Testis (tissue), 3 donors: ENCODE data around the gene JAM3. TPM values are rescaled to one million over a fixed set of nuclear protein-coding genes. Genes with fewer than 3 reads are reported as not detected.

Experiments used
- DNase-seq: peaks from one replicate; pipeline ENCODE4 v3.0.0-alpha.2; 2019
- H3K27ac ChIP-seq, 2 donors: fragments of 200-600 bp; sonication (generic); one replicate each; pipeline ENCODE4 v1.5.1; 2019
- H3K27me3 ChIP-seq: fragments of 200-600 bp; sonication (generic); one replicate; pipeline ENCODE4 v1.5.1; 2019
- H3K36me3 ChIP-seq: fragments of 200-600 bp; sonication (generic); one replicate; pipeline ENCODE4 v1.5.1; 2017; ENCODE audit warnings: low read depth; ENCODE audit errors: missing control alignments
- H3K4me1 ChIP-seq: fragments of 200-600 bp; sonication (generic); one replicate; pipeline ENCODE4 v1.5.1; 2019
- H3K4me3 ChIP-seq, 2 donors: fragments of 200-600 bp; sonication (generic); one replicate each; pipeline ENCODE4 v1.5.1; 2017 to 2019
- H3K9me3 ChIP-seq: fragments of 200-600 bp; sonication (generic); one replicate; pipeline ENCODE4 v1.5.1; 2017
- CTCF ChIP-seq, 3 experiments: fragments of 450-650 bp in 2 of 3; fragments of 200-600 bp in 1 of 3; sonication (generic) in 1 of 3; IDR thresholded peaks; one replicate each; pipeline ENCODE4 v1.5.1; 2016 to 2019; ENCODE audit warnings: antibody characterized with exemption in 3 of 3, mild to moderate bottlenecking in 2 of 3, moderate library complexity in 1 of 3
- POLR2A ChIP-seq: fragments of 450-650 bp; IDR thresholded peaks from one replicate; pipeline ENCODE4 v1.6.1; 2017; ENCODE audit warnings: antibody characterized with exemption, mild to moderate bottlenecking, moderate library complexity
- WGBS, 2 donors: methylation state at CpG; one replicate each; pipeline ENCODE4 v1.1.5; 2018; 5-methylcytosine and 5-hydroxymethylcytosine counted together
- intact Hi-C: fragments of 100-400 bp; cut with DNase I; formaldehyde crosslinking; loops from one replicate; pipeline ENCODE4 v1.15.1; 2023; ENCODE audit warnings: low total_unique reads
- polyA plus RNA-seq: library from polyadenylated mRNA; stranded (reverse); fragments of 350-450 nt; fragmentation: Illumina TruSeq; extraction: RNeasy Lipid Tissue Mini Kit (QIAGEN cat#74804); gene quantifications from one replicate; pipeline ENCODE4 v1.2.3, GENCODE V29; 2014; ENCODE audit warnings: low read depth, low replicate concordance; ENCODE audit not compliant: insufficient read depth
- total RNA-seq, 2 donors: library from RNA; depleted of rRNA; stranded (reverse); fragments of >200 nt; gene quantifications; one replicate each; pipeline ENCODE4 v1.2.3, GENCODE V29; 2016

The JAM3 gene
- total and polyA plus RNA-seq, 3 donors from 2014 or later = 81.0 to 188 (median 172) TPM

DNA sequence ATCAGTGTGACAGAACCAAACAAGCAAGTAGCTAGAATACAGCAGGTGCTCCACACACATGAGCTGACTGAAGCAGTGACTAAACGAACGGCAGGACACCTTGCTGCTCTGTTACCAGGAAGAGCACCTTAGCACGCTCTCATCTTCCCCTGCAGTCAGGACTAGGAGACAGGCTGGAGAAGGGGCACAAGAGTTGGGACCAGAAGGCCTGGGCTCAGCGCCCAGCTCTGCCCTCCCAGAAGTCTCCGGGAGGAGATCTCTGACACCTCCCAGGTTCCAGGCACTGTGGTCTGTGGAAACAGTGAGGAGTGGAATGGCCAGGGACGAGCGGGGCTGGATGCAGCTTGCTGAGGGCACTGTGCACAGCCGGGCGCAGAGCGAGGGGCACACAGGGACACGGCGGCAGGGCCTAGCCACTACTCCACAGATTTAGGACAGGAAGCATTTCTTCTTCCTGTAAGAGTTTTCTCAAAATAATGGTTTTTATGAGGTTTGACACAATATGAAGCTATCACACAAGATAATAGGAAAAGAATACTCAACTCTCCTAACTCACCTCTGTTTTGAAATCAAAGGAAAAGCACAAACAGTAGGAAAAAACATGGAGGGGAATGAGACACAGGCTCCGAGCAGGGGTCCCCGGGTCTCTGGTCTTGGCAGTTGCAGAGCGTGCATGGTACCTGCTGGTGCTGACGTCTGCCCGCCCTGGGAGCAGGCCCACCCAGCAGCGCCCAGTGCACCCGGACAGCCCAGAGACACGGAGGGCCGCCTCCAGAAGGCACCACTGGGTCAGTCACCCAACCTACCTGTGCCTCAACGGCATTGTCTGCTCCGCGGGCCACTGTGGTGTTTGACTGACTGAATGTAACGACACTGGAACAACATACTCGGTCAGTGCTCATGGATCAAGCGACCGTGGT, 87.3 kb downstream of the JAM3 start:
- Histone ChIP-seq H3K9me3 (no peaks in the 10 kb centered on the region), H3K4me3 (no peak overlapping the region), H3K27ac (no peak overlapping the region), H3K4me1 (peaks cover 13% of the 10 kb centered on the region), H3K27me3 (no peaks in the 10 kb centered on the region), H3K36me3 (no peaks in the 10 kb centered on the region)
- no peak for DNase-seq
- WGBS, 2 donors = 78 to 85% methylated on average over 21 to 28 of the region's 28 CpGs
- intact Hi-C loops = no loop called here
- TF ChIP-seq CTCF (IDR thresholded peaks at IDR 0.05) = no peak

DNA sequence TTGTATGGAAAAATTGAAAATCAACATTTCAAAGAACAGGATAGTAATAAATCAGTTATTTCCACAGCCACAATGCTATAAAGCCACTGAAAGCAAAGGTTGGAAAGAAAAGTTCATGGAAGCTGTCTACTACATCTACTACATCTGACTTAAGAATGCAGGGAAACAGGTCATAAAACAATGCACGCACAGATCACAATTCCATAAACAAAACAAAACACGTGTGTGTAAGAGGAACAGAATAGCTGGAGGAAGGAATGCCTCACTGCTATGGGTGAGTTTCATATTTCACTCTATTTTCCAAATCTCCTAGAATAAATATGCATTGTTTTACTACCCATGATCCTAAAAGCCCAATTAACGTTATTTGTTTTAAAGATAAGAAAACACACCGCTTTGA, 88.6 kb downstream of the JAM3 start:
- H3K27me3 ChIP-seq = no peaks in the 10 kb centered on the region
- H3K9me3 ChIP-seq = no peaks in the 10 kb centered on the region
- peaks cover 12% of the 10 kb centered on the region for H3K4me1 ChIP-seq
- no peak for TF ChIP-seq POLR2A
- TF ChIP-seq CTCF (IDR thresholded peaks at IDR 0.05) = no peak
- intact Hi-C loops = no loop called here
- no peak for DNase-seq
- H3K36me3 ChIP-seq = no peaks in the 10 kb centered on the region
- H3K4me3 ChIP-seq = no peak overlapping the region
- no peak overlapping the region for H3K27ac ChIP-seq
- WGBS, 2 donors = 65 to 69% methylated on average over 4 of the region's 4 CpGs

GRCh38 chr11:134158023-134158422, 89.2 kb downstream of the JAM3 start:
- WGBS, 2 donors = 86 to 91% methylated on average over 4 to 9 of the region's 9 CpGs
- no peak overlapping the region for H3K27ac ChIP-seq
- peaks cover 6% of the 10 kb centered on the region for H3K4me1 ChIP-seq
- no peak for DNase-seq
- no peaks in the 10 kb centered on the region for H3K27me3 ChIP-seq
- H3K9me3 ChIP-seq = no peaks in the 10 kb centered on the region
- TF ChIP-seq CTCF (IDR thresholded peaks at IDR 0.05) (no peak), POLR2A (no peak)
- H3K4me3 ChIP-seq = no peak overlapping the region
- H3K36me3 ChIP-seq = no peaks in the 10 kb centered on the region
- intact Hi-C loops = no loop called here

- no peaks in the 10 kb centered on the region for H3K27me3 ChIP-seq
- no peak overlapping the region for H3K27ac ChIP-seq
- H3K4me3 ChIP-seq = no peak overlapping the region
- H3K9me3 ChIP-seq = no peaks in the 10 kb centered on the region
- H3K4me1 ChIP-seq = no peaks in the 10 kb centered on the region
- no peak for TF ChIP-seq POLR2A
- TF ChIP-seq CTCF (IDR thresholded peaks at IDR 0.05) = no peak
- intact Hi-C loops = no loop called here
- no peaks in the 10 kb centered on the region for H3K36me3 ChIP-seq
- DNase-seq = no peak
- 81 to 85% methylated on average over 9 of the region's 9 CpGs for WGBS, 2 donors
Measured at GRCh38 chr11:134159652-134160051, 90.8 kb downstream of the JAM3 start.
